Neural cell (in vitro differentiated cells): ENCODE results near the gene SYTL5.

Source experiments
- CTCF ChIP-seq: fragments of 450-650 bp; IDR thresholded peaks from 2 replicates; pipeline ENCODE4 v1.5.1; 2014; ENCODE audit warnings: antibody characterized with exemption, mild to moderate bottlenecking, moderate library complexity; ENCODE audit not compliant: poor library complexity, severe bottlenecking
- EP300 ChIP-seq: fragments of 450-650 bp; conservative IDR thresholded peaks from 2 replicates; pipeline ENCODE4 v1.6.1; 2014; ENCODE audit warnings: antibody characterized with exemption, mild to moderate bottlenecking, moderate library complexity; ENCODE audit not compliant: poor library complexity, severe bottlenecking
- POLR2AphosphoS5 ChIP-seq: IDR thresholded peaks from 2 replicates; pipeline ENCODE4 v1.6.1; 2012
- REST ChIP-seq: IDR thresholded peaks from 2 replicates; pipeline ENCODE4 v1.6.1; 2012; ENCODE audit warnings: borderline replicate concordance
- TAF1 ChIP-seq: IDR thresholded peaks from 2 replicates; pipeline ENCODE4 v1.6.1; 2012; ENCODE audit warnings: low read depth

- no peak for TF ChIP-seq CTCF
- no peak for TF ChIP-seq REST
- TF ChIP-seq POLR2AphosphoS5: no peak
- no peak for TF ChIP-seq EP300
- TF ChIP-seq TAF1: no peak
These were observed 38.3 kb downstream of the SYTL5 start for GRCh38 chrX:38044701-38045100.
